OCI-LY3 (cell line): Measurements from ENCODE around the gene RNF166.

Source experiments
- H2AFZ ChIP-seq: fragments of 200-600, 300-600 bp; shearing (Covaris generic); 2 replicates; pipeline ENCODE4 v1.6.0; 2014; ENCODE audit warnings: antibody characterized with exemption, low read depth, low read length
- H3K27ac ChIP-seq: fragments of 200-600, 300-600 bp; sonication (generic); 2 replicates; pipeline ENCODE4 v1.5.1; 2014; ENCODE audit warnings: mild to moderate bottlenecking, low read length, moderate library complexity, mixed read lengths
- H3K27me3 ChIP-seq: fragments of 200-600, 300-600 bp; sonication (generic); 2 replicates; pipeline ENCODE4 v1.6.1; 2014; ENCODE audit warnings: low read depth, low read length, mixed read lengths
- H3K36me3 ChIP-seq: fragments of 200-600, 300-600 bp; sonication (generic); replicated peaks from 2 replicates; pipeline ENCODE3; 2014; ENCODE audit warnings: low read depth, low read length, mixed read lengths
- H3K4me1 ChIP-seq: fragments of 300-600, 200-600 bp; sonication (generic); 2 replicates; pipeline ENCODE4 v1.6.1; 2014; ENCODE audit warnings: low read length, mixed read lengths
- H3K4me2 ChIP-seq: fragments of 200-600, 300-600 bp; sonication (generic); 2 replicates; pipeline ENCODE4 v1.6.1; 2014; ENCODE audit warnings: low read length, mixed read lengths
- H3K4me3 ChIP-seq: fragments of 300-600, 200-600 bp; sonication (generic); 2 replicates; pipeline ENCODE4 v1.5.1; 2014; ENCODE audit warnings: antibody characterized with exemption, mild to moderate bottlenecking, low read length, moderate library complexity
- H3K79me2 ChIP-seq: fragments of 300-600, 200-600 bp; shearing (Covaris generic); 2 replicates; pipeline ENCODE4 v1.6.1; 2014; ENCODE audit warnings: mild to moderate bottlenecking, low read length, mixed read lengths
- H3K9ac ChIP-seq: fragments of 300-600, 200-600 bp; shearing (Covaris generic); 2 replicates; pipeline ENCODE4 v1.6.0; 2014; ENCODE audit warnings: mild to moderate bottlenecking, low read length, moderate library complexity
- H3K9me3 ChIP-seq: fragments of 200-600, 300-600 bp; shearing (Covaris generic); 2 replicates; pipeline ENCODE4 v1.6.1; 2014; ENCODE audit warnings: low read length, mixed read lengths; ENCODE audit not compliant: insufficient read depth
- H4K20me1 ChIP-seq: fragments of 200-600, 300-600 bp; sonication (generic); 2 replicates; pipeline ENCODE4 v1.6.1; 2016; ENCODE audit warnings: low read length, mixed read lengths; ENCODE audit not compliant: insufficient read depth
- EZH2phosphoT487 ChIP-seq: fragments of 200-600 bp; shearing (Covaris generic); IDR thresholded peaks from 2 replicates; pipeline ENCODE4 v1.6.1; 2018; ENCODE audit warnings: antibody characterized with exemption, mixed run types, low read depth
- TF ChIP-seq, protein P1 (sequence below): fragments of 200-600, 300-600 bp; sonication (generic); IDR thresholded peaks from 2 replicates; pipeline ENCODE4 v1.5.1; 2014; ENCODE audit warnings: antibody characterized with exemption, low read length, low read depth

The RNF166 gene

GRCh38 chr16:88749358-88749757 is 43.1 kb upstream of the RNF166 start:
- no peaks in the 10 kb centered on the region for H3K9me3 ChIP-seq
- H3K27ac ChIP-seq: no peak overlapping the region
- H3K9ac ChIP-seq: no peak overlapping the region
- no peaks in the 10 kb centered on the region for H4K20me1 ChIP-seq
- H3K36me3 ChIP-seq: no peaks in the 10 kb centered on the region
- no peak for TF ChIP-seq EZH2phosphoT487
- TF ChIP-seq, protein P1, sequence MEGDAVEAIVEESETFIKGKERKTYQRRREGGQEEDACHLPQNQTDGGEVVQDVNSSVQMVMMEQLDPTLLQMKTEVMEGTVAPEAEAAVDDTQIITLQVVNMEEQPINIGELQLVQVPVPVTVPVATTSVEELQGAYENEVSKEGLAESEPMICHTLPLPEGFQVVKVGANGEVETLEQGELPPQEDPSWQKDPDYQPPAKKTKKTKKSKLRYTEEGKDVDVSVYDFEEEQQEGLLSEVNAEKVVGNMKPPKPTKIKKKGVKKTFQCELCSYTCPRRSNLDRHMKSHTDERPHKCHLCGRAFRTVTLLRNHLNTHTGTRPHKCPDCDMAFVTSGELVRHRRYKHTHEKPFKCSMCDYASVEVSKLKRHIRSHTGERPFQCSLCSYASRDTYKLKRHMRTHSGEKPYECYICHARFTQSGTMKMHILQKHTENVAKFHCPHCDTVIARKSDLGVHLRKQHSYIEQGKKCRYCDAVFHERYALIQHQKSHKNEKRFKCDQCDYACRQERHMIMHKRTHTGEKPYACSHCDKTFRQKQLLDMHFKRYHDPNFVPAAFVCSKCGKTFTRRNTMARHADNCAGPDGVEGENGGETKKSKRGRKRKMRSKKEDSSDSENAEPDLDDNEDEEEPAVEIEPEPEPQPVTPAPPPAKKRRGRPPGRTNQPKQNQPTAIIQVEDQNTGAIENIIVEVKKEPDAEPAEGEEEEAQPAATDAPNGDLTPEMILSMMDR: no peak
- no peaks in the 10 kb centered on the region for H3K27me3 ChIP-seq
- no peaks in the 10 kb centered on the region for H3K79me2 ChIP-seq
- H3K4me3 ChIP-seq: no peak overlapping the region
- peaks cover 20% of the 10 kb centered on the region for H3K4me1 ChIP-seq
- no peak overlapping the region for H3K4me2 ChIP-seq
- H2AFZ ChIP-seq: no peak overlapping the region

DNA sequence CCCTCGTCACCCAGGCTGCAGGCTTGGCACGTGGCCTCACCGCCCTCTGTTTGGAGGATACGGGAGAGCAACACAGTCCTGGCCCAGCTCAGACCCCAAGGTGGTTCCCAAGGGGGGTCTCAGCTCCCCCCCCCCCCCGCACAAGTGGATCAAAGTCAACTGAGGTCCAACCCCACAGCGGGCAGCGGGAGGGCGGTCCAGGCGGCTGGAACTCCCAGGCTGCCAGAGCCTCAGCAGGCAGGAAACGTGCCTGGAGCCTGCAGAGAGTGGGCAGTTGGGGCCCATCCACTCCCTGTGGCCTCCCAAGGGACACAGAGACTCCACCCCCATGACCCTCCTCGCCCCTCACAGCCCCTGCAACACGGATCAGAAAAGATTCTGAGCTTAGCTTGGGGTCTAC is 42.2 kb upstream of the RNF166 start:
- H2AFZ ChIP-seq: no peak overlapping the region
- H3K27ac ChIP-seq: no peak overlapping the region
- no peaks in the 10 kb centered on the region for H3K9me3 ChIP-seq
- no peaks in the 10 kb centered on the region; the same call in 1 of the 2 replicates for H4K20me1 ChIP-seq
- no peak overlapping the region for H3K4me3 ChIP-seq
- H3K79me2 ChIP-seq: no peaks in the 10 kb centered on the region
- no peak overlapping the region for H3K9ac ChIP-seq
- H3K36me3 ChIP-seq: no peaks in the 10 kb centered on the region
- TF ChIP-seq EZH2phosphoT487: no peak
- TF ChIP-seq, protein P1: no peak
- no peak overlapping the region for H3K4me2 ChIP-seq
- peaks cover 20% of the 10 kb centered on the region for H3K4me1 ChIP-seq
- no peaks in the 10 kb centered on the region for H3K27me3 ChIP-seq

- Histone ChIP-seq H3K4me3 (no peak overlapping the region), H3K9ac (no peak overlapping the region), H3K79me2 (no peaks in the 10 kb centered on the region), H3K27me3 (no peaks in the 10 kb centered on the region), H3K36me3 (no peaks in the 10 kb centered on the region), H3K9me3 (no peaks in the 10 kb centered on the region), H2AFZ (no peak overlapping the region), H3K4me1 (peaks cover 20% of the 10 kb centered on the region), H4K20me1 (no peaks in the 10 kb centered on the region; the same call in 1 of the 2 replicates), H3K27ac (no peak overlapping the region), H3K4me2 (no peak overlapping the region)
- TF ChIP-seq, protein P1: peak; percentile 29; the same call in 1 of the 2 replicates
- no peak for TF ChIP-seq EZH2phosphoT487
Measured at GRCh38 chr16:88747588-88748301, 41.5 kb upstream of the RNF166 start.

GRCh38 chr16:88746506-88746905 is 40.3 kb upstream of the RNF166 start:
- no peaks in the 10 kb centered on the region for H3K36me3 ChIP-seq
- H3K4me1 ChIP-seq: peaks cover 20% of the 10 kb centered on the region
- no peak for TF ChIP-seq EZH2phosphoT487
- TF ChIP-seq, protein P1: no peak
- no peak overlapping the region for H3K9ac ChIP-seq
- H3K4me2 ChIP-seq: peak overlapping the region; percentile 86
- no peak overlapping the region for H3K4me3 ChIP-seq
- no peak overlapping the region for H3K27ac ChIP-seq
- H2AFZ ChIP-seq: no peak overlapping the region
- no peaks in the 10 kb centered on the region for H3K9me3 ChIP-seq
- H3K79me2 ChIP-seq: no peaks in the 10 kb centered on the region
- no peaks in the 10 kb centered on the region for H3K27me3 ChIP-seq
- no peaks in the 10 kb centered on the region; the same call in 1 of the 2 replicates for H4K20me1 ChIP-seq
